CD4-positive, CD25-positive, alpha-beta regulatory T cell (primary cell): ENCODE data around the gene LHB. TPM values are rescaled to one million over a fixed set of nuclear protein-coding genes. Genes with fewer than 3 reads are reported as not detected.
A peak's percentile ranks its signal among the peaks of the same experiment; 100 is the strongest.
"Not testable (repeated sequence)": the region's sequence is repeated elsewhere in the genome, so short reads cannot be mapped to it uniquely, and the experiment has no call there.

Experiments
- ATAC-seq, 2 donors: fragments of 150-1000 bp; cut with Tn5 transposase; one replicate each; pipeline ENCODE4 v1.10.0; 2021; ENCODE audit warnings: low read depth in 2 of 2, moderate number of reproducible peaks in 2 of 2, moderate library complexity in 1 of 2
- DNase-seq, 3 donors: peaks; one replicate each; pipeline versions ENCODE4 v3.0.0 to v3.0.0-alpha.2; 2012 to 2022; ENCODE audit warnings: mixed read lengths in 1 of 3
- H3K27ac ChIP-seq: one replicate; pipeline ENCODE4 v1.7.0; 2013; ENCODE audit warnings: mild to moderate bottlenecking, low read length; ENCODE audit not compliant: insufficient read depth, poor library complexity, severe bottlenecking
- H3K27me3 ChIP-seq: one replicate; pipeline ENCODE4 v1.7.0; 2013; ENCODE audit warnings: low read length; ENCODE audit not compliant: control insufficient read depth, insufficient read depth
- H3K36me3 ChIP-seq: one replicate; pipeline ENCODE4 v1.7.0; 2013; ENCODE audit warnings: mild to moderate bottlenecking, low read length, moderate library complexity; ENCODE audit not compliant: control insufficient read depth, insufficient read depth
- H3K4me1 ChIP-seq: 2 replicates; pipeline ENCODE4 v1.7.0; 2013; ENCODE audit warnings: mild to moderate bottlenecking, low read length; ENCODE audit not compliant: insufficient read depth, control insufficient read depth, poor library complexity, severe bottlenecking
- H3K4me3 ChIP-seq: one replicate; pipeline ENCODE4 v1.7.0; 2013; ENCODE audit warnings: low read depth, mild to moderate bottlenecking, low read length, moderate library complexity
- H3K9me3 ChIP-seq, 2 experiments: 1 replicate in 1 of 2; 2 replicates in 1 of 2; pipeline ENCODE4 v1.7.0; 2013; ENCODE audit warnings: low read length in 2 of 2, mild to moderate bottlenecking in 1 of 2, moderate library complexity in 1 of 2; ENCODE audit not compliant: control insufficient read depth in 2 of 2
- H3K27ac Mint-ChIP-seq, 3 donors: one replicate each; pipeline ENCODE4 v1.8.0; 2020 to 2022; ENCODE audit warnings: mild to moderate bottlenecking in 3 of 3, mixed read lengths in 3 of 3, moderate library complexity in 2 of 3
- H3K27me3 Mint-ChIP-seq: one replicate; pipeline ENCODE4 v1.8.0; 2022; ENCODE audit warnings: mild to moderate bottlenecking, mixed read lengths
- H3K36me3 Mint-ChIP-seq: one replicate; pipeline ENCODE4 v1.8.0; 2020; ENCODE audit warnings: mixed read lengths
- H3K4me1 Mint-ChIP-seq, 4 donors: one replicate each; pipeline ENCODE4 v1.8.0; 2020 to 2022; ENCODE audit warnings: mixed read lengths in 4 of 4, mild to moderate bottlenecking in 1 of 4
- H3K4me3 Mint-ChIP-seq, 4 donors: one replicate each; pipeline ENCODE4 v1.8.0; 2020 to 2022; ENCODE audit warnings: mild to moderate bottlenecking in 4 of 4, mixed read lengths in 4 of 4, moderate library complexity in 3 of 4
- H3K9me3 Mint-ChIP-seq, 7 donors: one replicate each; pipeline ENCODE4 v1.8.0; 2020 to 2022; ENCODE audit warnings: mixed read lengths in 7 of 7, mild to moderate bottlenecking in 3 of 7, moderate library complexity in 2 of 7
- polyA plus RNA-seq, 4 donors: library from polyadenylated mRNA; unstranded; fragments of 300-500 nt; fragmentation: Illumina TruSeq; gene quantifications; one replicate each; pipeline ENCODE4 v1.2.3, GENCODE V29; 2021
- total RNA-seq: library from RNA; stranded (reverse); gene quantifications from one replicate; pipeline ENCODE4 v1.2.3, GENCODE V29; 2022

LHB gene
- total and polyA plus RNA-seq, 5 donors from 2014 or later, result not detected

DNA sequence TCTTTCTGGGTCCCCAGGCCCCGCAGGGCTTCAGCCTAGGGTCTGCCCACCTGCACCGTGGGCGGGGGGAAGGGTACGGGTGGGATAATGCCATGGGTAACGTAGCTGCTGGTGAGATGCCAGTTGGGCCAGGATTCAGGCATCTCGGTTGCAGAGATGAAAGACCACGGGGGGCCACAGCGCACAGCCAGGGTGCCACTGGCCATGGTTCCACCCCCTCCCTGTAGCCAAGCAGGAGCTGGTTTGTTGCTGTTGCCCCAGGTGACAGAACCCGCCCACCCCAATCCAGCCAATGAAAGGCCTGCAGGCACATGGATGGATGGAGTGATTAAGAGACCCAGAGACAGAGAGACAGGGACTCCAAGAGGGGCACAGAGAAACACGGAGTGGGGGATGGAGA lies 41.7 kb upstream of the LHB start:
- H3K9me3 Mint-ChIP-seq, result peaks cover 0 to 5% (median 0%) of the 10 kb centered on the region in 7 donors
- no peak overlapping the region for H3K27ac Mint-ChIP-seq
- no peaks in the 10 kb centered on the region for H3K36me3 Mint-ChIP-seq
- Histone ChIP-seq H3K4me3 (no peak overlapping the region), H3K36me3 (no peaks in the 10 kb centered on the region), H3K27ac (no peak overlapping the region), H3K27me3 (peaks cover 3% of the 10 kb centered on the region), H3K4me1 (peaks cover 25% of the 10 kb centered on the region), H3K9me3 (no peaks in the 10 kb centered on the region)
- peaks cover 78% of the 10 kb centered on the region for H3K27me3 Mint-ChIP-seq
- ATAC-seq (no peak), DNase-seq (no peak)
- peaks cover 0 to 23% (median 10%) of the 10 kb centered on the region in 4 donors for H3K4me1 Mint-ChIP-seq
- H3K4me3 Mint-ChIP-seq, result no peak overlapping the region

DNA sequence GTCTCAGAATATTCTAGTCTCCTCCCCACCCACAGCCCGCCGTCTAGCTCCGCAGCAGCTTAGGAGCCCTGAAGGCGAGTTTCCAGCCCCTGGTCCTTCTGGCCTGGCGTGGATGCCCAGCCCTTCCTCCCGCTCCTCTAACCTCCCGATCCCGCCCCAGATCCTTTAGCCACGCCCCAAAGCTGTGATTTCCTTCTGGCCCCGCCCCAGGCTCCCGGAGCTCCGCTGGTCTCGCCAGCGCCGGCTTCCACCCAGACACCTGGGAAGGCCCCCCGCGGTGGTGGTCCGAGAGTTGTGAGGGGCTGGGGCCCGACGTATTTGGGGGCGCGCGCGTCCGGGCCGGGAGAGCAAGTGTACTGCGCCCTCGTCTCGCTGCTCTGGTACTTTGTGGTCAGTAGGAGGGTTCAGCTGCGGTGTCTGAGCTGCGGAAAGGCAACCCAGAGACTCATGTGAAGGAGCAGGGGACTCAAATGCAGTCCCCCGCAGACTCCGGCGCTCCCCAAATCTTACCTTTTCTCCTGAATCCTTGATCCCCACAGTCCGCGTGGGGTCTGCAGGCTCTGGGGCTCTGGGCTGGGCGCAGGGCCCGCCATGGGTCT lies 40.8 kb upstream of the LHB start, which contains the start of gene CGB7:
Gene CGB7, minus strand, starts transcription at position 114 of the 599 bp plus-strand sequence. CDS start 2,374 bp downstream, outside the sequence.
- Histone ChIP-seq H3K9me3 (no peaks in the 10 kb centered on the region), H3K4me1 (peaks cover 25% of the 10 kb centered on the region), H3K27me3 (peaks cover 3% of the 10 kb centered on the region), H3K27ac (no peak within 1 kb of the TSS), H3K36me3 (no peaks in the 10 kb centered on the region), H3K4me3 (peak within 1 kb of the TSS; percentile 32)
- H3K9me3 Mint-ChIP-seq, result peaks cover 0 to 5% (median 0%) of the 10 kb centered on the region in 7 donors
- peaks cover 0 to 23% (median 10%) of the 10 kb centered on the region in 4 donors for H3K4me1 Mint-ChIP-seq
- no peaks in the 10 kb centered on the region for H3K36me3 Mint-ChIP-seq
- peak within 1 kb of the TSS in 1 of 3 donors; percentile 28 for H3K27ac Mint-ChIP-seq
- peaks cover 70% of the 10 kb centered on the region for H3K27me3 Mint-ChIP-seq
- DNase-seq (peak in 2 of 3 donors; percentile 19 to 38), ATAC-seq (peak; percentile 16 to 28)
- H3K4me3 Mint-ChIP-seq, result peak within 1 kb of the TSS; percentile 82 to 88 (median 86)

DNA sequence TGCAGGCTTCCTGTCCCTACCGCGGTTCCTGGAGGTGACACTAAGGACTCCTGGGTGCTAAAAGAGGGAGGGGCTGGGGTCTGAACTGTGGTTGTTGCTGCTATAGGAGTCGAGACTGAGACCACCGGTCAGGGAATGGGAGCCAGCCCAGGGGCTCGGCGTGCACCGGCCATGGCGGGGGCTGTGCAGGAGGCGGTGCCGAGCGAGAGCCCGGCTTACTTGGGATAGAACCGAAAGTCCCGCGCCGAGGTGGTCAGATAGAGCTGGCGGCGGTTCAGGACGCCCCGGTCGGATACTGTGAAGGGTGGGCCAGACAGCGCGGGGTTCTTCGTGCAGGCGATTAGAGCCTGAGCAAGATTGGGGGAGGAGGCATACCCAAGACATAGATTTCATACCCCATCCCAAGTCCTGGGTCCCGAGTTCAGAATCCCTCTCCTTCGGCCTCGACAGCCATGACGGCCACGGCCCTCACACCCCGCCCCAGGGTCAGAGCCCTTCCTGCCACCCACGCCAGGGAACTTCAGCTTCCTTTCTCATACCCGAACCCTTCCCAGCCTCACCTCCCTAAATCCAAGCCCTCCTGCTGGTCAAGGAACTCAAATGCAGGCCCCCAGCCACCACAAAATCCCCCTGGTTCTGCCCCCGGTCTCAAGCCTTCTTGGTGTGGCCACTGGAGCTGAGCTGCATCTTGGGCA lies 40.2 kb upstream of the LHB start:
- not testable (repeated sequence) for DNase-seq, H3K9me3 ChIP-seq, ATAC-seq, H3K9me3 Mint-ChIP-seq, H3K36me3 ChIP-seq, H3K27ac ChIP-seq, H3K27me3 ChIP-seq, H3K36me3 Mint-ChIP-seq
- peaks cover 25% of the 10 kb centered on the region for H3K4me1 ChIP-seq
- Mint-ChIP-seq H3K27me3 (peaks cover 63% of the 10 kb centered on the region), H3K27ac (peak overlapping the region in 1 of 3 donors; percentile 28), H3K4me1 (peaks cover 0 to 23% (median 10%) of the 10 kb centered on the region in 4 donors), H3K4me3 (peak overlapping the region; percentile 82 to 88 (median 86))
- H3K4me3 ChIP-seq, result peak overlapping the region; percentile 32

DNA sequence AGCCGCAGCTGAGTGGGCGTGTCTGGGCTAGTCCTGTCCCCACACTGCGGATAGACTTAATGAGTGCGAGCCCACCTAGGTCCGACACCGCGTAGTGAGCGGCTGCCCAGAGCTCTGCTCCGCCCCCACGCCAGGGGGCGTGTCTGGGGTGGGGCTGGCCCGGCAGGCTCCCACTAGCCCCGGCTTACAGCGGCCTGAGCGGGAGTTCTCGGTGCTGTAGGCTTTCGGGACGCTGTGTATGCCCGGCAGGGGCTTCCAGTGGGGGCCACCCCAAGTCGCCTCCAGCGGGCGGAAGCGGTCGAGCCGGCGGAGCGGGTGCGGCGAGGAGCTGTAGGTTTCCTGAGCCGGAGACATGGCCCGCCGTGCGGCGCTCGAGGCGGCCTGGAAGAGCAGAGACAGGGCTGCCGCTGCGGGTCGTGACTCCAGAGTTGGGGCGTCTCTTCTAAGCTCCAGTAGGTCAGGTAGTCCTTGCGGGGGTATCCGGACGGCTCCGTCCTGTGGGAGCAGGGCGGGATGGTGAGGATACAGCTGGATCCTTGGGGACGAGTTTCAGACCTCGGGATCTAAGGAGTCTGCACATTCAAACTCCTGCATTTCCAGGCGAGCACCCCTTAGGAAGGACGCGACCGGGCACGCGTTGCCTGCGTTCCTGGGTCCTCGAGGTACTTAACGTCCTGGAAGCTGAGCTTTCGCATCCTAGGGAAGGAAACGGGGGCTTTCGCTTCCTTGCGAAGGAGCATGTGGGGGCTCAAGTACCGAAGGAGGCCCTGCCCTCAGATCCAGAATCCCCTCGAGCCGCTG lies 39.4 kb upstream of the LHB start:
- Histone ChIP-seq H3K27me3 (peaks cover 3% of the 10 kb centered on the region), H3K9me3 (no peaks in the 10 kb centered on the region), H3K4me3 (peak overlapping the region; percentile 32), H3K27ac (no peak overlapping the region), H3K36me3 (no peaks in the 10 kb centered on the region), H3K4me1 (peaks cover 25% of the 10 kb centered on the region)
- H3K4me1 Mint-ChIP-seq, result peaks cover 0 to 23% (median 10%) of the 10 kb centered on the region in 4 donors
- no peak overlapping the region for H3K27ac Mint-ChIP-seq
- H3K36me3 Mint-ChIP-seq, result no peaks in the 10 kb centered on the region
- DNase-seq (peak; percentile 45 to 58 (median 47)), ATAC-seq (peak; percentile 63 to 66)
- peaks cover 0 to 5% (median 0%) of the 10 kb centered on the region in 7 donors for H3K9me3 Mint-ChIP-seq
- H3K27me3 Mint-ChIP-seq, result peaks cover 56% of the 10 kb centered on the region
- H3K4me3 Mint-ChIP-seq, result peak overlapping the region; percentile 82 to 88 (median 86)

DNA sequence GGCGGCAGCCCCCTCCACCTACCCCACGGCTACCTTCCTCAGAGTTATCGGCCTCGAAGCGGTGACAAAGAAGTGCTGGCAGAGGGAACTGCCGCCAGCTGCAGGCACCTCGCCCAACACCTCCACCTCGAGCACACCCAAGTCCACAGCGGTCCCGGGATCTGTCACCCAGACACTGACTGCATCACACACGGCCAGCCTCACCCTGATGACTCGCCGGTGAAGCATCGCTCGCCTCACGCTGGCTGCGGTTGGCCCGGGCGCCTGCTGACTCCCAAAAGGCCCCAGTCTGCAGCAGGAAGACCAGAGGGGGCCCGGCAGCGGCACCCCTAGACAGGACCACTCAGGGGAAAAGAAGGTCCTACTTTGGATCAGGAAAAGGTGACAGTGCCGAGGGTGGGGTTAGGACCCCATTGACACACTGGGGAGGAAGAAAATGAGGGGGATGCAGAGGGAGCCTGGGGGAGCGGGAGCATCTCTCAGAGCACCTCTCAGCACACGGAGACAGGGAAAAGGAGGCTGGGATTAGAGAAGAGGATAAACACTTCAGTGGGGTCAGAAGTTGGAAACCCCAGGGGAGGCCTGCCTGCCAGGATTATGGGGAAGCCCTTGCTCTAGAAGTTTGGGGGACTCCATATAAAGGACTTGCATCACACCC lies 33.6 kb upstream of the LHB start:
- not testable (repeated sequence) for H3K9me3 Mint-ChIP-seq, H3K4me1 Mint-ChIP-seq, H3K27me3 Mint-ChIP-seq, H3K36me3 Mint-ChIP-seq, ATAC-seq, H3K9me3 ChIP-seq, DNase-seq, H3K27ac ChIP-seq, H3K4me3 Mint-ChIP-seq, H3K4me3 ChIP-seq, H3K4me1 ChIP-seq, H3K27me3 ChIP-seq, H3K27ac Mint-ChIP-seq, H3K36me3 ChIP-seq

DNA sequence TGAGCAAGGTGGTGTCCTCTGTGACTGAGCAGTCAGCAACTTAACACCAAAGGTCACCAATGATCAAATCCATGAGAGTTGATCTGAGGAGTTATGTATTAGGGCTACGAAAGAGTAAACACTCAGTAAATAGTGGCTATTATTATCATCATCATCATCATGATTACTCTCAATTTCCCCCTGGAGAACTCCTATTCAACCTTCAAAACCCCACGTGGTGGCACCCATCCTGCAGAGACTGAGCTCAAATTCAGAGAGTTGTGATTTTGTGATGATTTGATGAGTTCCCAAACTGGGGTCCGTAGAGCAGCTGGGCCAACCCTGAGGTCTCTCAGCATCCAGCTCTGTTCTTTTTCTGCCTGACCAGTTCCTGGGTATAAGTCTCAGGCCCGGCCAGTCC lies 32.9 kb upstream of the LHB start:
- not testable (repeated sequence) for H3K4me1 Mint-ChIP-seq, DNase-seq, H3K27ac ChIP-seq, H3K4me1 ChIP-seq, H3K4me3 ChIP-seq, H3K27me3 ChIP-seq, ATAC-seq, H3K27me3 Mint-ChIP-seq, H3K4me3 Mint-ChIP-seq, H3K9me3 Mint-ChIP-seq, H3K9me3 ChIP-seq, H3K36me3 Mint-ChIP-seq, H3K27ac Mint-ChIP-seq, H3K36me3 ChIP-seq

DNA sequence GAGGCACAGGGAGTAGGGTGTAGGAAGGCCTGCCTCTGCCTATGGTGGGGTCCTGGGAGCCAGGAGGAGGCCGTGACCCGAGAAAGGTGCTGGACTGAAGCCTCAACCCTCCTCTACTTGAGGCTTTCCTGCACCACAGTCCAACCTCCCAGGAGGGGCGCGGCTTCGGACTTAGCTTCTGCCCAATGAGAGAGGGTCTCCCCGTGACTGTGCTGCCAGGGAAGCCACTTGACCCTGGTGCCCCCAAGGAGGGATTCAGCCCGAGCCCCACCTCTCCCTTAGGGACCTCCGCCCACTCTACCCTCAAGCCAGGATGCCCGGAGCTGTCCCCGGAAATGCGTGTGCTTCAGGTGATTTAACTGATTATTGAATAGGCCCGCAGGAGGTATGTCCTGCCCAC lies 32.1 kb upstream of the LHB start, which contains the start of gene CGB8:
Gene CGB8, minus strand, starts transcription at position 101 of the 400 bp plus-strand sequence. CDS start 372 bp downstream, outside the sequence.
- H3K36me3 ChIP-seq, H3K4me3 ChIP-seq, H3K9me3 ChIP-seq, H3K4me1 ChIP-seq, H3K36me3 Mint-ChIP-seq, H3K9me3 Mint-ChIP-seq, H3K27me3 ChIP-seq, H3K27ac ChIP-seq, DNase-seq, H3K4me3 Mint-ChIP-seq, H3K27me3 Mint-ChIP-seq, ATAC-seq, H3K4me1 Mint-ChIP-seq, H3K27ac Mint-ChIP-seq: not testable (repeated sequence)
